Uterus (tissue), 2 donors: ENCODE measurements around the gene MOCOS.

Source experiments
- CTCF ChIP-seq, 4 experiments: fragments of 200-600 bp in 2 of 4; fragments of 450-650 bp in 2 of 4; sonication (generic) in 2 of 4; IDR thresholded peaks; one replicate each; pipeline ENCODE4 v1.5.1; 2016 to 2019; ENCODE audit warnings: antibody characterized with exemption in 4 of 4, mild to moderate bottlenecking in 2 of 4, moderate library complexity in 1 of 4
- POLR2A ChIP-seq, 2 donors: fragments of 450-650 bp; IDR thresholded peaks; one replicate each; pipeline ENCODE4 v1.6.1; 2016; ENCODE audit warnings: antibody characterized with exemption in 2 of 2, mild to moderate bottlenecking in 1 of 2, moderate library complexity in 1 of 2

DNA sequence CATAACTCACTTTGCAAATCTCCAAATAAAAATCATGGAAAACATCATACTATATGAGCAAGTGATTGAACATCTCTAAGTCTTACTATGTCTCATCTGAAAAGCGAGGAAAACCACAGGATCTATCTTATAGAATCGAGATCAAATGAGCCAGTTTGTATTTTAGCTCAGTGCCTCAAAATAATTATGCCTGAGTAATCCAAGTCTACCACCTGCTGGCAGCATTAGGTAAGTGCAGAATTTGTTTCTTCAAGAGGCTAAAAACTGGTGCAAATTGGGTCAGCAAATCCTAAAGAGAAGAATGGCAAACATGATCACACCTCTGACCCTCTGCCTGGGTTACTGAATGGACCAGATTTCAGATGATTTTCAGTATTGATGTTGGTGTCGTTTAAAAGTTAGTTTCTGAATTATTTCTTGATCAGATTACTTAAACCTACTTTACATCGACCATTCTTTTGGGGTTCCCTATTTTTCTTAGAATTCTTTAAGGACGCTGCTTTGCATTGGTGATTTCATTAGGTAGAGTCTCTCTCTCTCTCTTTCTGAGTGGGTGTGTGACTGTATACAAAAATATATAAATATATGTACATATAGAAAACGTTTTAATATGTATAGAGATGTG is 97.5 kb downstream of the MOCOS start:
- TF ChIP-seq CTCF (IDR thresholded peaks at IDR 0.05): peak; percentile 83 to 92 (median 88)
- no peak for TF ChIP-seq POLR2A (IDR thresholded peaks at IDR 0.05)
